Muscle of arm (tissue), 12 donors: Measurements from ENCODE around the gene ZBTB12. TPM values are rescaled to one million over a fixed set of nuclear protein-coding genes. Genes with fewer than 3 reads are reported as not detected.
"Not testable (repeated sequence)": the region's sequence is repeated elsewhere in the genome, so short reads cannot be mapped to it uniquely, and the experiment has no call there.

Source experiments
- DNase-seq: peaks from one replicate; pipeline ENCODE4 v3.0.0-alpha.2; 2013
- polyA plus RNA-seq, 12 donors: library from polyadenylated mRNA; unstranded; fragments of 120-200 nt; gene quantifications; one replicate each; pipeline ENCODE4 v1.2.1, GENCODE V29; 2013; ENCODE audit not compliant: insufficient read length in 12 of 12

Gene ZBTB12
- polyA plus RNA-seq, 12 donors = 7.5 to 17.3 (median 9.7) TPM; not detected in 1

GRCh38 chr6:31858707-31859106 is 43.2 kb downstream of the ZBTB12 start:
- DNase-seq = no peak

- not testable (repeated sequence) for DNase-seq
Observed at GRCh38 chr6:31857774-31858173, 44.1 kb downstream of the ZBTB12 start.

GRCh38 chr6:31851980-31852718 is 49.7 kb downstream of the ZBTB12 start:
- not testable (repeated sequence) for DNase-seq

- no peak for DNase-seq
Observed at GRCh38 chr6:31851485-31851832, 50.4 kb downstream of the ZBTB12 start.

- DNase-seq = no peak
Observed at GRCh38 chr6:31850765-31851484, 51.0 kb downstream of the ZBTB12 start.

Other genes starting within 250 kb of the ZBTB12 start
- 100 to 1,000 TPM in 11 of 12 donors, not detected in 1; 153 to 248 (median 195) TPM for gene BAG6, start 249.4 kb downstream of the ZBTB12 start, polyA plus RNA-seq
- 1 to 10 TPM in 10 of 12 donors, not detected in 2; 3.4 to 9.7 (median 4.8) TPM for gene APOM, start 246.2 kb downstream of the ZBTB12 start, polyA plus RNA-seq
- 10 to 100 TPM in 11 of 12 donors, not detected in 1; 10.9 to 15.8 (median 12.5) TPM for gene C6orf47, start 241.3 kb downstream of the ZBTB12 start, polyA plus RNA-seq
- gene GPANK1, start 237.1 kb downstream of the ZBTB12 start, polyA plus RNA-seq = 10 to 100 TPM in 11 of 12 donors, not detected in 1; 12.1 to 25.8 (median 13.5) TPM
- 100 to 1,000 TPM in 11 of 12 donors, not detected in 1; 121 to 202 (median 144) TPM for gene CSNK2B, start 236.0 kb downstream of the ZBTB12 start, polyA plus RNA-seq
- gene LY6G5B, start 232.1 kb downstream of the ZBTB12 start, polyA plus RNA-seq = 10 to 100 TPM in 9 of 12 donors, 1 to 10 TPM in 2, not detected in 1; 6.1 to 27.9 (median 14.2) TPM
- gene LY6G5C, start 221.0 kb downstream of the ZBTB12 start, polyA plus RNA-seq = 1 to 10 TPM in 10 of 12 donors, not detected in 2; 1.2 to 6.4 (median 3.2) TPM
- 10 to 100 TPM in 11 of 12 donors, not detected in 1; 35.4 to 54.1 (median 43.1) TPM for gene ABHD16A, start 198.8 kb downstream of the ZBTB12 start, polyA plus RNA-seq
- gene LY6G6F, start 195.2 kb downstream of the ZBTB12 start, polyA plus RNA-seq = under 1 TPM in 1 of 12 donors, not detected in 11; 0.27 TPM
- 1 to 10 TPM in 1 of 12 donors, under 1 TPM in 5, not detected in 6; 0.50 to 1.1 (median 0.75) TPM for gene LY6G6D, start 186.7 kb downstream of the ZBTB12 start, polyA plus RNA-seq
- 1 to 10 TPM in 3 of 12 donors, under 1 TPM in 4, not detected in 5; 0.28 to 6.6 (median 0.63) TPM for gene LY6G6C, start 180.3 kb downstream of the ZBTB12 start, polyA plus RNA-seq
- 1 to 10 TPM in 2 of 12 donors, under 1 TPM in 8, not detected in 2; 0.49 to 1.7 (median 0.63) TPM for gene MPIG6B, start 178.7 kb downstream of the ZBTB12 start, polyA plus RNA-seq
- gene DDAH2, start 172.8 kb downstream of the ZBTB12 start, polyA plus RNA-seq = 100 to 1,000 TPM in 8 of 12 donors, 10 to 100 TPM in 3, not detected in 1; 89.7 to 152 (median 108) TPM
- 100 to 1,000 TPM in 11 of 12 donors, not detected in 1; 100 to 194 (median 129) TPM for gene CLIC1, start 165.6 kb downstream of the ZBTB12 start, polyA plus RNA-seq
- 10 to 100 TPM in 6 of 12 donors, 1 to 10 TPM in 5, not detected in 1; 7.4 to 32.2 (median 13.8) TPM for gene MSH5, start 162.1 kb downstream of the ZBTB12 start, polyA plus RNA-seq
- gene SAPCD1, start 139.4 kb downstream of the ZBTB12 start, polyA plus RNA-seq = 10 to 100 TPM in 1 of 12 donors, 1 to 10 TPM in 9, not detected in 2; 1.6 to 10.7 (median 2.4) TPM
- gene VWA7, start 124.8 kb downstream of the ZBTB12 start, polyA plus RNA-seq = 1 to 10 TPM in 10 of 12 donors, not detected in 2; 1.1 to 4.1 (median 2.1) TPM
- gene VARS1, start 106.3 kb downstream of the ZBTB12 start, polyA plus RNA-seq = 10 to 100 TPM in 11 of 12 donors, not detected in 1; 38.6 to 60.8 (median 45.0) TPM
- 10 to 100 TPM in 11 of 12 donors, not detected in 1; 47.5 to 67.9 (median 58.6) TPM for gene LSM2, start 95.1 kb downstream of the ZBTB12 start, polyA plus RNA-seq
- gene HSPA1L, start 86.8 kb downstream of the ZBTB12 start, polyA plus RNA-seq = 1 to 10 TPM in 10 of 12 donors, not detected in 2; 3.6 to 5.5 (median 4.5) TPM
- gene HSPA1A, start 86.5 kb downstream of the ZBTB12 start, polyA plus RNA-seq = 100 to 1,000 TPM in 1 of 12 donors, 10 to 100 TPM in 10, not detected in 1; 47.4 to 110 (median 62.3) TPM
- 1,000 to 10,000 TPM in 1 of 12 donors, 100 to 1,000 TPM in 2, 10 to 100 TPM in 9; 28.3 to 1,034 (median 49.7) TPM for gene HSPA1B, start 74.3 kb downstream of the ZBTB12 start, polyA plus RNA-seq
- 10 to 100 TPM in 11 of 12 donors, not detected in 1; 14.6 to 32.7 (median 16.0) TPM for gene NEU1, start 39.3 kb downstream of the ZBTB12 start, polyA plus RNA-seq
- gene SLC44A4, start 23.1 kb downstream of the ZBTB12 start, polyA plus RNA-seq = 10 to 100 TPM in 1 of 12 donors, under 1 TPM in 9, not detected in 2; 0.09 to 25.0 (median 0.23) TPM
- 10 to 100 TPM in 11 of 12 donors, not detected in 1; 26.0 to 62.8 (median 31.4) TPM for gene EHMT2, start 4.4 kb downstream of the ZBTB12 start, polyA plus RNA-seq
- gene C2, start 25.6 kb upstream of the ZBTB12 start, polyA plus RNA-seq = 10 to 100 TPM in 1 of 12 donors, 1 to 10 TPM in 10, not detected in 1; 4.3 to 21.2 (median 6.9) TPM
- 1 to 10 TPM in 9 of 12 donors, under 1 TPM in 1, not detected in 2; 0.97 to 5.8 (median 1.6) TPM for gene CFB, start 44.0 kb upstream of the ZBTB12 start, polyA plus RNA-seq
- gene NELFE, start 56.9 kb upstream of the ZBTB12 start, polyA plus RNA-seq = 10 to 100 TPM in 11 of 12 donors, not detected in 1; 54.1 to 83.6 (median 59.8) TPM
- gene SKIC2, start 57.1 kb upstream of the ZBTB12 start, polyA plus RNA-seq = 10 to 100 TPM in 11 of 12 donors, not detected in 1; 15.5 to 39.5 (median 28.6) TPM
- gene DXO, start 70.1 kb upstream of the ZBTB12 start, polyA plus RNA-seq = 10 to 100 TPM in 11 of 12 donors, not detected in 1; 10.8 to 28.9 (median 16.1) TPM
- gene C4A, start 80.0 kb upstream of the ZBTB12 start, polyA plus RNA-seq = 10 to 100 TPM in 5 of 12 donors, 1 to 10 TPM in 5, not detected in 2; 4.4 to 20.3 (median 10.1) TPM
- gene C4B, start 112.7 kb upstream of the ZBTB12 start, polyA plus RNA-seq = 10 to 100 TPM in 8 of 12 donors, 1 to 10 TPM in 3, not detected in 1; 7.2 to 23.8 (median 12.3) TPM
- 1 to 10 TPM in 3 of 12 donors, under 1 TPM in 7, not detected in 2; 0.21 to 1.1 (median 0.50) TPM for gene CYP21A2, start 136.3 kb upstream of the ZBTB12 start, polyA plus RNA-seq
- gene TNXB, start 207.3 kb upstream of the ZBTB12 start, polyA plus RNA-seq = 100 to 1,000 TPM in 8 of 12 donors, 10 to 100 TPM in 3, not detected in 1; 76.2 to 208 (median 119) TPM
- 10 to 100 TPM in 11 of 12 donors, not detected in 1; 37.2 to 87.1 (median 43.5) TPM for gene ATF6B, start 226.2 kb upstream of the ZBTB12 start, polyA plus RNA-seq
- gene FKBPL, start 228.2 kb upstream of the ZBTB12 start, polyA plus RNA-seq = 1 to 10 TPM in 10 of 12 donors, not detected in 2; 2.8 to 5.6 (median 4.1) TPM
- gene PRRT1, start 249.9 kb upstream of the ZBTB12 start, polyA plus RNA-seq = 1 to 10 TPM in 9 of 12 donors, under 1 TPM in 1, not detected in 2; 0.86 to 5.9 (median 1.3) TPM